Kidney tubule cell (primary cell): ENCODE data around the gene FTCDNL1.

ENCODE experiments used
- DNase-seq: peaks from one replicate; pipeline ENCODE4 v3.0.0-alpha.2; 2018; ENCODE audit warnings: low spot score

The FTCDNL1 gene

GRCh38 chr2:199791326-199791725, 59.7 kb downstream of the FTCDNL1 start:
- no peak for DNase-seq

GRCh38 chr2:199784512-199784911, 66.5 kb downstream of the FTCDNL1 start:
- no peak for DNase-seq

- DNase-seq = no peak
Measured at GRCh38 chr2:199779589-199779988, 71.4 kb downstream of the FTCDNL1 start.

DNA sequence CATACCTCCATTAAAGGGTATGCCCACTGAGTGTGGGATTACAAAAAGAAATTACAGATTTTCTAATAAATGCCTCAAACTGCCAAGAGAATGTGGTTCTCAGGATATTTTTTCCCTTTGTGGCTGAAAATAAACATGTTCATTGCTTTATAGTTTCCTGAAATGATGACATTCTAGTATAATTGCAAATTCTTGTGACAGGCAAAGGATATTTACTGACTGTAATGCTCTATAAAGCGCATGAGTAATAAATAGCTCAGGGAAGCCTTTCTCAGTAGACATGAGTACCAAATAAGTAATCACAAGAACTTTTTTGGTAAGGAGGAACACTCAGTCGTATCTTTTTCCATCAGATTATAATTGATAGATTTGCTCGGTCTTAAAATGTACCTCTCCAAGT, 72.3 kb downstream of the FTCDNL1 start:
- DNase-seq = no peak

GRCh38 chr2:199777916-199778315, 73.1 kb downstream of the FTCDNL1 start:
- DNase-seq = no peak

- no peak for DNase-seq
Measured at GRCh38 chr2:199777315-199777714, 73.7 kb downstream of the FTCDNL1 start.

- DNase-seq = no peak
Measured at GRCh38 chr2:199775267-199775666, 75.7 kb downstream of the FTCDNL1 start.

- peak; percentile 36 for DNase-seq
Measured at GRCh38 chr2:199772035-199772976, 78.7 kb downstream of the FTCDNL1 start.

DNA sequence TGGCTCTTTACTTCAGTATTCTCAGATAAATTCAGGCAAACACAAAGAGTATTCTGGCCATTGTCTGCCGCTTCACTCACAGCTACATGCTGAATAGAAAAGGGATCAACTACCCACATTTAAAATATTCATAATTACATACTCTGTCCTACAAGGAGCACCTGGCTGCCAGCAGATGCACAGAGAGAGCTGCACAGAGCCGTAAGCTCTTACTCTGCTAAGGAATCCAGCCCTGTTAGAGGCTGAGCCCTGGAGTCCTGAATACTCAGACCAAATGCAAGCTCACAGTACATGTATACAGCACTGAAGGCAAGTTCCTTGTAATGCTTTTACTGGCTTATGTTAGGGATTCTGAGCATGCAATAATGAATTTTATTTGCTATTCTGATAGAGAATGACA, 80.3 kb downstream of the FTCDNL1 start:
- no peak for DNase-seq

DNA sequence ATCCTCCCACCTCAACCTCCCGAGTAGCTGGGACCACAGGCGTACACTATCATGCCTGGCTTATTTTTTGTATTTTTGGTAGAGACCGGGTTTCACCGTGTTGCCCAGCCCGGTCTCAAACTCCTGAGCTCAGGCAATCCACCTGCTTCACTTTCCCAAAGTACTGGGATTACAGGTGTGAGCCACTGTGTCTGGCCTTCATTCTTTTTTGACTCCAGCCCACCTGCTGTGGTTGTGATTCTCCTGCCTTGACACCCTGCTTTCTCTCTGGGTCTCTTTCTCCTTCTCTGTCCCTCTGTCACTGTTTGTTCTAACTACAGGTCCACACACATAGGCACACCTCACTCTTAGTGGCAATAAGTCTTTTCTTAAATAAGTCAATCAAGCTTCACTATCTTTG, 85.3 kb downstream of the FTCDNL1 start:
- DNase-seq = no peak

DNA sequence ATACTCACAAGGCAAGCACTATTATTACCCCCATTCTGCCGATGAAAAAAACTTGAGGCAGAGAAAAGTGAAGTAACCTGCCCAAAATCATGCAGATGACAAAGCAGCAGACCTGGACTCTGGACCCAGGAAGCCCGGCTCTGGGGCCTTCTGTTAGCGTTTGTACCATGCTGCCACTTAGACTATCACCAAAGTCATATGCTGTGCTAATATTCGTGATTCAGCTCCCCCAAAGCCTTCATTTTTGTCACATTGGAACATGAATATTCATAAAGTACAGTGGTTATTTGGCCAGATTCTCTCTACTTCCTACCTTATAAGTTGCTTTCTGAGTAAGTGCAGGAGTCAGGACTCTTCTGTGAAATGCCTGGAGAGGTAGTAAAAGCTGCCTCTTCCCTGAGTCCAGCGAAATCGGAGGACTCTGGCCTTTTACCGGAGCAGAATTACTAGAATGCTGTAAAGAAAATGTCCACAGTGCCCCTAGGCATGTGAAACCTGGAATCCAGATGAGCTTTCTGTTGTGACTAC, 86.7 kb downstream of the FTCDNL1 start:
- DNase-seq = no peak

DNA sequence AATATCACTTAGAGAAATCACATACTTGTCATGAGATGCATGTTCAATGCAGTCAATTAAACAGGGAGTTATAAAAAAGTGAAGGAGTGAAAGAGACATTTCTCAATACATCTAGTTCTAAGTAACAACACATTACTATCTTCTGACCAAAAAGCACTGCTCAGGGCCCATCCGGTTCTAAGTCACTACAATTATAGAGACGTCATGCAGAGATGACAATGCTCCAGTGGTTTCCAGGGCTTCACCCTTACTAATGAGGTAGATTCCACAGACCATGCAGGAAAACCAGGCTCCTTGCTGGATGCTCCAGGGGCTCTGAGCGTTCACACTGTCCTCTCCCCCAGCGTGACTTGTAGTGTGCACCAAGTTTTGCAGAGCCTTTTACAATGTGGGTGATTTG, 88.0 kb downstream of the FTCDNL1 start:
- DNase-seq = no peak

DNA sequence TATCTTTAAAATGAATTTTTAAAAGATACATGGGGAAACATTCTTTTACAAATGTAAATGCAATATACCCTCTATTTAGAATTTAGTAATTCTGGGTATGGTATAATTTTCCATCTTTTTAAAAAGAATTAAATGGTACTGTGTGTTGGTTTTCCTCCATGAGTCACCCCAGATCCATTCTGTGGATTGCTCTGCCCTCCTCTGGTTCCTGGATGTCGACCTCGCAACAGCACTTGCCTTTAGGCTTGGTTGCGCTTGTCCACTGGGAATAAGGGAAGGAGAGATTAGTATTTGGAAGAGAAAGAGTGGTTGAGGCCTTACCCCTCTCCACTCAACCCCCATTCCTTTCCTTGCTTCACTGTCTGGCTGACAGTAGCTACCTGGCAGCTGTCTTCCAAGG, 90.4 kb downstream of the FTCDNL1 start:
- no peak for DNase-seq

- no peak for DNase-seq
Measured at GRCh38 chr2:199757233-199757870, 93.6 kb downstream of the FTCDNL1 start.

DNA sequence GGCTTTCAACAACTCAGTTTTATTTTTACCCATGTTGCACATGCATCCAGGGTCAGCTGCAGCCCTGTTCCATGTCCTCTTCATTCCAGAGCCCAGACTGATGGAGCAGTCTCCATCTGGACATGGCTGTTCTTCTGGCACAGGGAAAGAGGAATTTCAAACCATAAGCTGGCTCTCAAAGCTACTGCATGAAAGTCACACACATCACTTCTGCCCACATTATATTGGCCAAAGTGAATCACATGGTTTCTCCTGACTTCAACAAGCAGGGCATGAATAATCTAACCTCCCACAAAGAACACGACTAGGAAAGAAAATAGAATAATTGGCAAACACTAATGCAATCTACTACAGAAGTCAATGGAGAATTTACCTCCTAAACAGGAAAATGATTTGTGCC, 94.2 kb downstream of the FTCDNL1 start:
- DNase-seq = no peak

DNA sequence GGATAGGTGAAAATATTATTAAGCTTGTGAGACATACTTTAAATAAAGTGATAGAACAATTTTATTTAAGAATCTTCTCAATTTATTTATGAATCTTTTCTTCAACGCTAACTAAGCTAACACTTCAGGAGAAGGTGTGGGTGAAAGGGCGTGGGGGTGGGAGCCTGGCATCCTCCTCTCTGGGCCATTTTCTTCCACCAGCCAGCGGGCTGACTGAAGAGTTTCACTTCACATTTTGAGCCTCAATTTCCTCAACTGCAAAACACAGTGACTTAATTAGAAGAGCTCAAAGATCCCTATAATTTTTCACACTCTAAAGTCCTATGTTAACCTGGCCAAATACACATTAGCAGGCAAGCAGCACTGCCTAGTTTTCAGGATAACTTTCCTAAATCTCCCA, 94.8 kb downstream of the FTCDNL1 start:
- no peak for DNase-seq

- no peak for DNase-seq
Measured at GRCh38 chr2:199754766-199755165, 96.2 kb downstream of the FTCDNL1 start.

DNA sequence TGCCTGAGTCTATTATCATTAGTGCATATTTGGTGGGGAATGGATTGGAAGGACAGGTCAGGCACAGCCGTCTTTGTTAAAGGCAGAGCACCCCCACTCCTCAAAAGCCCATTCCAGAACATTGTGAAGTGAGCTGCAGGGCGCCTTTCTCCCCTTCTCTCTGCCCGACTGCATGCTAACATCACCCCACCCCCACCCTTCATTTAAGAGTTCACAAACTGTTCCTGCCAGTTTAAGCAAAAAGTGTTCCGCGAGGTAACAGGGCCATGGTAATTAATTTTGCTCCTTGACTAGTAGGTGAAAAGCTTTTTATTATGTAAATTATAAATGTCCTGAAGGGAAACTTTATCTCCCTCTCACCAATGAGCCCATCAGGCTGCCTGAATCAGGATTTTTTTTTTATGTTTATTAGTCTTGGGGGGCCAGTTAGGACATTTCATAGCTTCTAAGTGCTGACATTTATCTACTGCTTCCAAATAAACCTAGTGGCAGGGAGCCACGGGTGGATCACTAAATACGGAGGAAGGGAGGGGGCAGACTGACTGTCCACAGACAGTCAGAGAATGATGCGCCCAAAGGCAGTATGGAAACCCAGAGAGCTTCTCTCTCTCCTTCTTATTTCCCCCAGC, 99.4 kb downstream of the FTCDNL1 start:
- DNase-seq = no peak

DNA sequence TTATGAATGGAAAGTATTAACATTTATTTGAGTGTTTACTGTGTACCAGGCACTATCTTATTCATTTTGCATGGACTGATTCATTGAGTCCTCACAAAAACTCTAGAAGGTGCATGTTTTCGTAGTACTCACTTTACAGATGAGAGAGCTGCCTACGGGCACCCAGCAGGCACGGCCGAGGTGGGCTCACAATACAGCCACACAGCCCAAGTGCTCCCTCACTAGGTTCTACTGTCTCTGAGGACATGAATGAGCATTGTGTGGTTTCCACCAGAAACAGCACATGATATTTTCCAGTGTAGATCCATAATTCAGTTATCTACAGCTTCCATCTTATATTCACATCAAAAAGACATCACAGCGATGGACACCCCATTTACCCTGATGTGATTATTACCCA, 101.4 kb downstream of the FTCDNL1 start:
- no peak for DNase-seq

DNA sequence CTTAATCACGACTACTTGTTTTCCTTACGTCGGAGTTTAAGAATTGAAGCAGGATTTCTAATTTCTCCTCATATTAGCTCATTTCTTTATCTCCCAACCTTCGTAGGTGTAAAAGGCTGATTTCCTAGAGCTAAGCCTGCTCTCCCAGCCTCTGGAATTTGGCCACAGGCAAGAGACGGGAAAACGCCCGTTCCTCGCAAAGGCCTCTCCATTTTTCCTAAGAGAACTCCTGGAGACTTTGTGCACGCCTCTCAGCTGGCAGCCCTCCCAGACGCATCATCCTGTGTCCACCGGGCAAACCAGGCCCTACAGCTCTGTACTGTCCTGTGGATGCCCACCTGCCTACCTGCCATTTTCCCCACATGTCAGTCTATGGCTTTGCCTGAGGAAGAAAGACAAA, 106.3 kb downstream of the FTCDNL1 start:
- no peak for DNase-seq

GRCh38 chr2:199744260-199744659, 106.7 kb downstream of the FTCDNL1 start:
- no peak for DNase-seq

GRCh38 chr2:199743415-199744120, 107.4 kb downstream of the FTCDNL1 start:
- no peak for DNase-seq
